GM19035 (cell line): ENCODE data around the gene CDK1.
"Not testable (repeated sequence)": the region's sequence is repeated elsewhere in the genome, so short reads cannot be mapped to it uniquely, and the experiment has no call there.

Experiments used
- ATAC-seq: cut with Tn5 transposase; IDR thresholded peaks from one replicate; pipeline ENCODE4 v1.9.1; 2021; ENCODE audit not compliant: unreplicated experiment

CDK1 gene

GRCh38 chr10:60810437-60811182 is 32.3 kb downstream of the CDK1 start:
- ATAC-seq, result no peak

- peak; percentile 77 for ATAC-seq
Observed at GRCh38 chr10:60816628-60817397, 38.5 kb downstream of the CDK1 start.

GRCh38 chr10:60817398-60817805 is 39.1 kb downstream of the CDK1 start:
- ATAC-seq, result no peak

GRCh38 chr10:60818134-60818770 is 40.0 kb downstream of the CDK1 start:
- no peak for ATAC-seq

- ATAC-seq, result no peak
Observed at GRCh38 chr10:60819271-60819670, 41.0 kb downstream of the CDK1 start.

GRCh38 chr10:60820093-60820754 is 41.9 kb downstream of the CDK1 start:
- peak; percentile 81 for ATAC-seq

GRCh38 chr10:60821656-60822055 is 43.4 kb downstream of the CDK1 start:
- ATAC-seq, result no peak

GRCh38 chr10:60822809-60823208 is 44.5 kb downstream of the CDK1 start:
- ATAC-seq, result no peak

- no peak for ATAC-seq
Observed at GRCh38 chr10:60823324-60823723, 45.0 kb downstream of the CDK1 start.

GRCh38 chr10:60825520-60825919 is 47.2 kb downstream of the CDK1 start:
- ATAC-seq, result no peak

GRCh38 chr10:60827791-60828488 is 49.7 kb downstream of the CDK1 start:
- no peak for ATAC-seq

GRCh38 chr10:60828489-60828852 is 50.2 kb downstream of the CDK1 start:
- ATAC-seq, result no peak

- not testable (repeated sequence) for ATAC-seq
Observed at GRCh38 chr10:60832136-60832535, 53.9 kb downstream of the CDK1 start.

GRCh38 chr10:60834401-60834800 is 56.1 kb downstream of the CDK1 start:
- ATAC-seq, result no peak

- no peak for ATAC-seq
Observed at GRCh38 chr10:60835049-60835448, 56.8 kb downstream of the CDK1 start.

GRCh38 chr10:60841227-60841626 is 62.9 kb downstream of the CDK1 start:
- not testable (repeated sequence) for ATAC-seq

GRCh38 chr10:60842694-60843093 is 64.4 kb downstream of the CDK1 start:
- no peak for ATAC-seq
